PFSK-1 (cell line): ENCODE data around the gene SMG6.

ENCODE experiments used
- REST ChIP-seq, 2 experiments: IDR thresholded peaks; 2 replicates each; pipeline versions ENCODE4 v1.6.1 to v1.8.0; 2011 to 2012; ENCODE audit warnings: low read depth in 2 of 2, low read length in 2 of 2, control low read depth in 1 of 2, inconsistent platforms in 1 of 2, mild to moderate bottlenecking in 1 of 2, moderate library complexity in 1 of 2; ENCODE audit not compliant: insufficient read depth in 1 of 2
- SIN3A ChIP-seq: IDR thresholded peaks from 2 replicates; pipeline ENCODE4 v1.6.1; 2012; ENCODE audit warnings: mild to moderate bottlenecking, low read length, moderate library complexity, borderline replicate concordance; ENCODE audit not compliant: insufficient read depth

GRCh38 chr17:2086306-2086705, 217.3 kb downstream of the SMG6 start:
- TF ChIP-seq REST (IDR thresholded peaks at IDR 0.05; ENCODE audit: insufficient read depth in 1 of 2, low read depth in 2 of 2, low read length in 2 of 2) (no peak), SIN3A (no peak)
